Stimulated activated CD8-positive, alpha-beta memory T cell treated with anti-CD3 and anti-CD28 coated beads, Interleukin-12 subunit alpha, Interleukin-12 subunit beta, amount 100 ng/mL, for 1 hour (primary cell): Measurements from ENCODE around the gene BTBD6.

Experiments
- DNase-seq: peaks from one replicate; pipeline ENCODE4 v3.0.0-alpha.2; 2020; ENCODE audit warnings: low read depth

The BTBD6 gene

DNA sequence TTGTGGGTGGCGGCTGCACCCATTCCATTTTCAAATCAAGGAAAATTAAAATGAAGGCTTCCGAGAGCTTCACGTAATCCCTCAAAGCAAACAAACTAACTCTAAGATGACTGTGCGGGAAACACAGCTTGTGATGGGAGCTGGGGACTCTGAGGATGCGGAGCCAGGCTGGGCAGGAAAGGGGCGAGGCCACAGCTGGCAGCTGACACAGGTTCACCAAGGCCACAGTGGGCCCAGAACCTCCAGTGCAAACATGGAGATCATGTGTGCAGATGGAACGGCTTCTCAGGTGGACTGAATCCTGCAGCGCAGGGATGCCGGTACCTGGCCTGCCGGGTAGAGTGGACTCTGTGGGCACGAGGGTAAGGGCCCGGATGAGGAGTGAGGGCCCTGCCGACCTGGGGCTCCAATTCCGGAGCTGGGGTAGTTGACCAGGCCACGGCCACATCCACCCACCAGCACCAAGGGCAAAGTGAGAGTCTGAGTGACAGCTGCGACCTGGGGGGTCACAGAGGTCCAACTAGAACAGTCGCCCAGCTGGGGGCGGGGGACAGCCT, 19.2 kb upstream of the BTBD6 start:
- DNase-seq = no peak

DNA sequence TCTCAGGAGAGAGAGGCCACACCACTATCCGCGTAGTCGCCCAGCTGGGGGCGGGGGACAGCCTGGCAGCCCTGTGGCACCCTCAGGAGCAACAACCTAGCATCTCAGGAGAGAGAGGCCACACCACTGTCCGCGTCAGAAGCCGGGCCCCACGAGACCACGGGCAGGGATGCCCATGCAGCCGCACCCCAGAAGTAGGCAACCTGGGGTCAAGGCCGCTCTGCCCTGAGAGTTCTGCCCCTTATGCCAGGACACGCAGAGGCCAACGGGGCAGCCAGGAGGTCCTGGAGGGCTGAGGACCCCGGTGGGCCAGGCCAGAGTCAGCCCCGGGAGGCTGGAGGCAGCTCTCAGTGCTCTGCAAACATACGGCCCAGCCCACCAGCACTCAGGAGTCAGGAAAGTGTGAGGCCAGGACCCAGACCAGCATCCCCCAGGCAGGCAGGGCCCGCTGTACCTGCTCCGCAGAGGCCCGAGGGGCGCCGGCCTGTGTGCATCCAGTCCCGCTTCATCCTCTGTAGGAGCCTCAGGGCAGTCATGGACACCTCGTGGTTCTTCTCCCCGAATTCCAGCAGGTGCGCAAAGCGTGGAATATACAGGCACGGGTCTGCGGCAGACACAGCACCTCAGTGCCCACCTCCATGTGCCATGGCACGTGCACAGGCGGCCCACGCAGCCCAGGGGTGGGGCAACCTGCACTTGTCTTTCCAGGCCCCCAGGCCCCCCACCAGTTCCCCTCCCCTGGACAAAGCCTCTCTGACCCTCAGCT, 7.3 kb upstream of the BTBD6 start:
- DNase-seq = no peak

GRCh38 chr14:105241641-105242040, 6.7 kb upstream of the BTBD6 start:
- DNase-seq = no peak

GRCh38 chr14:105244334-105244733, 4.0 kb upstream of the BTBD6 start:
- DNase-seq = no peak

GRCh38 chr14:105247026-105247425, 1.3 kb upstream of the BTBD6 start:
- no peak for DNase-seq

GRCh38 chr14:105247715-105248367, 492 bp upstream of the BTBD6 start:
- no peak for DNase-seq

GRCh38 chr14:105249182-105250007, 1.1 kb downstream of the BTBD6 start:
- no peak for DNase-seq

- no peak for DNase-seq
These were observed 1.7 kb downstream of the BTBD6 start for GRCh38 chr14:105250008-105250366.

GRCh38 chr14:105250986-105251385, 2.7 kb downstream of the BTBD6 start:
- no peak for DNase-seq

DNA sequence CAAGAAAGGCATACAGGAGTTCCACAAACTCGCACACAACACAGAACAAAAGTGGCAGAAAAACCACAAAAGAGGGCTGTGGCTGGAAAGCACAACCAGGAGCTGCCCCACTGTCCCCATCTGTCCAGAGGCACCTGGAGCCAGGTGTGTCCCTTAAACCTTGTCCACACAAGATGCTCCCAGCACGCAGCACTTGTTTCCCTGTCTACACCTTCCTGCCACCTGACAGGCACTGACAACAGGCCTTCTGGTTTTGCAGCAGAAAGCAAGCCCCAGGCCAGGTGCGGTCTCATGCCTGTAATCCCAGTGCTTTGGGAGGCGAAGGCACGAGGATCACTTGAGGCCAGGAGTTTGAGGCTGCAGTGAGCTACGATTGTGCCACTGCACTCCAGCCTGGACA, 3.6 kb downstream of the BTBD6 start:
- DNase-seq = no peak

DNA sequence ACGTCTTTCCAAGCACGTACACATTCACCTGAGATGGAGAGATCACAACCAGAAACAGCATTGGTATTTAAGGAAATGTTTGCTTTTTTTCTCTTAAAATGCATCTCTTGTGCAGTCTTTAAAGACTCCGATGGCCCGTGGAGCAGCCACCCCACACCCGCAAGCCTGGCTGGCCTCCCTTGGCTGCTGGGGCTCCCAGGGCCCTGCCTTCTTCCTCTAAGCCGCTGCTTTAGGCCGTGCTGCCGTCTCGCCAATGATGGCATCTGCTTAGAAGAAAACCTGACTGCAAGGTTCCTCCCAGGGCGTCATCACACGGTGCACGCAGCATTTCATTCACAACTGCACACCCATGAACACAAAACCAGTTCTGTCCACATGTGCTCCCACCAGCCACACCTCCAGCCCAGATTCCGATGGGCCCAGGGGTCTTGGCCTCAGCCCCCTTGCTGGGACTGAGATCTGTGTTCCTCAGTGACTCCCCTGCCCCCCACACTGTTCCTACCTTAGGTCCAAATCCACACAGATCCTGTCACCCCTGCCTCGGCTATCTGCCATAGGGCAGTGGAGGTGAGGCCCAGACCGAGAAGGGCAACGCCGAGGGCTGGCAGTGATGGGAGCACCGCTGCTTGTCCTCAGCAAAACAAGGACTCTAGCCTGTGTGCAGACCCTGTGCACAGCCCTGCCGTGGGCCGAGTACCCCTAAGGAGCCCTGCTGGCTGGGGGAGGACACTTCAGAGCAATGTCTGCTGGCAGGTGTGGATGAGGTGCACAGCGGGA, 4.4 kb downstream of the BTBD6 start:
- no peak for DNase-seq

- no peak for DNase-seq
These were observed 5.0 kb downstream of the BTBD6 start for GRCh38 chr14:105253329-105253682.

GRCh38 chr14:105255021-105255507, 6.7 kb downstream of the BTBD6 start:
- DNase-seq = no peak

DNA sequence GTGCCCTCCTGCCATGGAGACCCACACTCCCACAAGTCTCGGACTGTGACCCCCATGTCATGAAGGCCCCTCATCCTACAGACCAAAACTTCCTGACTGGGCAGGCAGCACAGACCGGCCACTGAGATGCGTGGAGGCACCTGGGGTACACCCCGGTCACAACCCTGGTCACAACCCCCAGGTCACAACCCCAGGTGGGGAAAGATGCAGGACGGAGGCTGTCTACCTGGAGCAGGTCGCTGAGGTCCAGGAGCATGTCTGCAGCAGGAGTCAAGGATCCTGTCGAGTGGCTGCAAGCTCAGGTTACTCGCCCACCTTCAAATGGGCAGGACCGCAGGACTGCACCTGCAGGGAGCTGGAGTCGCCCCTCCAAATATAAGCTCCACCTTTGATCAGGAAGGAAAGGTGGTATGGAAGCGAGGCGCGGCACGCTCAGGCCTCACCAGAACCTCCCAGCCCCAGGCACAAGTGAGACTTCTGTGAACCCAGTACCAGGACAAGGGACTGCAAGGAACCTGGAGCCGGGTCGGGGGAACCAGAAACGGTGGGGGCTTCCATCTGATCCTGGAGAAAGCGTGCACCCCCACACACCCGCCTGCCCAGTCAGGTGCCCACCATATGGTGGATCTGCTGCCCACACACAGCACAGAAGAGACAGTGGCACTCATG, 8.1 kb downstream of the BTBD6 start:
- no peak for DNase-seq

DNA sequence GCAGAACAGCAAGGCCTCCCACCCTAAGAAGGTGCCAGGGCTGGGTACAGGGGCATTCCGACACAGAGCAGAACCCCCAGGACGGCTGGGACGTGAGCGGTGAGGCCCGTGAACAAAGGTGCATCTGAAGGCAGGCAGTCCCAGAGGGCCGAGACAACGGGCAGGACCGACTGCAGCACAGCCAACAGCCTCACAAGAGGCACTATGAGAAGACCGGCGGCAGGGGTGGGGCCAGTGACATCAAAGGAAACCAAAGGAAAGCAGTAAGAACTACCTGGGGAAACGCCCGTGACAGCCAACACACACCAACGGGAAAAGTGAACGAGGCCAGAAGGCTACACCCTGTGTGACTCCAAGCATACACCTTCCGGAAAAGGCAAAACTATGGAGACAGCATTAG, 9.1 kb downstream of the BTBD6 start:
- DNase-seq = no peak

- DNase-seq = no peak
These were observed 10.5 kb downstream of the BTBD6 start for GRCh38 chr14:105258846-105259245.

DNA sequence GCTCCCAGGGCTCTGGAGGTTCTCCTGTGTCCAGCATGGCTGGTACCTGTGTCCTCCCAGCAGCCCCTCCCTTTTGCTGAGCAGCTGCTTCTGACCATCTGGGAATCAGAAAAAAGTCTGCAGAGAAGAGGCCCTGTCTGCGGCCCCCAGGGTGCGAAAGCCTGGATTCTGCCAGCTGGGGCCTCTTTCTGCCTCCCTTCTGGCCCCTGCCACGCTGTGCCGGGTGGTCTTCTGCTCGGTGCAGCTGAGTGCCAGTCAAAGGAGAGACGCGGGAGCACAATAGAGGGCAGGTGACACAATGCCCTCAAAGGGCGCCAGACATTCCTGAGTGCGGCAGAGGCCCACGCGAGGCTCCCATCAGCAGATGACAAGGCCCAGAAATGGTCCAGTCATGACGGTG, 12.6 kb downstream of the BTBD6 start:
- no peak for DNase-seq

DNA sequence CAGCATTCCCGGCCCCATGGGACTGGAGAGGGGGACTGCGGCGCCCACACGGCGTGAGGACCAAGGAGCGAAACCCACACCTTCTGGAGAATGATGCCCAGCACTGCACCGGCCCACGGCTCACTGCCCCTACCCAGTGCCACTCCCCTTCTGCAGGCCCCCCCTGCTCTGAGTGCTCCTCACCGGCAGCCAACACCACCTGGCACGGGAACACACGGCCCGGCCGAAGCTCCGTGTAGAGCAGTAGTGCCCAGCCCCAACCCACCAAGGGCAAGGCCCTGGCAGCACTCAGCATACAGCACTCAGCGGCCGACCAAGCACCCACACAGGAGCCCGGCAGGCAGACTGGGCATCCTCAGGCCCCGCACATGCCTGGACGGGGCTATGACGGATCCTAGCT, 13.4 kb downstream of the BTBD6 start:
- DNase-seq = no peak

GRCh38 chr14:105267820-105268548, 19.7 kb downstream of the BTBD6 start:
- no peak for DNase-seq

DNA sequence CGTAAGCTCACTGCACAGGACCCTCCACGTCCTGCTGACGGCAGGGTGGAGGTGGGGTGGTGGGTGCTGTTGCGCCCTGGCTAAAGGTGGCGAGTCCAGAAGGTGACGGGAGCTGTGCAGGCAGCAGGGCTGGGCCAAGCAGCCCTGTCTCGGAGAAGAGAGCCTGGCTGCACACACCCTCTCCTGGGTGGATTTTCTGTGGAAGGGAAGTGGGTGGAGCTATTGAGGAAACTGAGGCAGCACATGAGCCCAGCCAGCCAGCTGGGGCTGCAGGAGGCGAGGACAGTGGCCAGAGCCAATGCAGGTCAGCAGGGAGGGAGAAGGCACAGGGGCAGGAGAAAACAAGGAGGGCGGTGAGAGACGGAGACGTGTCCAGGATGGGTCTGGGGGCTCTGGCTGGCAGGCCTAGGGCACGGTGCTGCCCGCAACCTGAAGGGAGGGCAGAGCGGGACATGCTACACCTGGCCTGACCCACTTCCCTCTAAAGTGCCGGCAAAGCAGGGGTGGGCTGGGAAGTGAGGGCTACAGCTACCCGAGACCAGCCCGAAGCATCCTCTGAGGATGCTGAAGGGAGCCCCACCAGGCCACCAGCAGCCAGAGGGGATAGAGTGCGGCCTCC, 20.5 kb downstream of the BTBD6 start:
- no peak for DNase-seq
